AG09309 (cell line): ENCODE data around the gene FHAD1.

ENCODE experiments used
- DNase-seq: peaks from one replicate; pipeline ENCODE4 v3.0.0-alpha.2; 2010; ENCODE audit warnings: low read depth
- H3K4me3 ChIP-seq: 2 replicates; pipeline ENCODE4 v1.5.1; 2011; ENCODE audit warnings: mild to moderate bottlenecking, low read depth, low read length, moderate library complexity; ENCODE audit not compliant: control insufficient read depth
- TF ChIP-seq, protein P1 (sequence below): IDR thresholded peaks from 2 replicates; pipeline ENCODE4 v1.5.1; 2011; ENCODE audit warnings: mild to moderate bottlenecking, low read depth, low read length, inconsistent platforms; ENCODE audit not compliant: insufficient read depth, control insufficient read depth; ENCODE audit errors: missing control alignments

FHAD1 gene

DNA sequence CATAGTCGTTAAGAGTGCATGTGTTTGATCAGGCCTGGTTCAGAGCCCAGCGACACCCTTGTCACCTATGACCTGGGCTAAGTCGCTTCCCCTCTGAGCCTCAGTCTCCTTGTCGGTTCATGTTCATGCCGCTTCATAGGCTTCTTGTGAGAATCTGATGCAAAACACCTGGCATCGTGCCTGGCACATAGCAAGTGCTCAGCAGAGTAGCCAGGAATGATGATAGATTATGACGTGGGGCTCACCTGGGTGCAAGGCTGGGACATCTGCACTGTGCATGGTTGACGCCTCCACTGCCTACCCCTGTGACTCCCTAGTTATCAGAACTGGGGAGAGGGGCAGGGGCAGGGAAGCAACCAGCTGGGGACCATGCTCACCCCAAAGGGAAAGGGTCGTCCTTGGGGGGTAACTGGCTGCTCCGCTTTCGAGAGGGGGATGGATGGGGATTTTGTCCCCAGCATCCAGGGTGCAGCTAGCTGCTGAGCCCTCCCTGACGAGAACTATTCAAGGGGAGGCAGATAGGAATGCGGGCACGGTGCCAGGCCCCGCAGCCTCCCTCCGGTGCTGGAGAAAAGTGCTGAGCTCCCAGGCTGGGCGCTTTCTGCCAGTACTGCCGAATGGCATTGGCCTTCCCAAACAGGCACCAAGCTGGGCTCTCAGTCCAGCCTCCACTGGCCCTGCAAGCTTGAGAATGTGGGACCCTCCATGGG lies 171.9 kb downstream of the FHAD1 start:
- TF ChIP-seq, protein P1, sequence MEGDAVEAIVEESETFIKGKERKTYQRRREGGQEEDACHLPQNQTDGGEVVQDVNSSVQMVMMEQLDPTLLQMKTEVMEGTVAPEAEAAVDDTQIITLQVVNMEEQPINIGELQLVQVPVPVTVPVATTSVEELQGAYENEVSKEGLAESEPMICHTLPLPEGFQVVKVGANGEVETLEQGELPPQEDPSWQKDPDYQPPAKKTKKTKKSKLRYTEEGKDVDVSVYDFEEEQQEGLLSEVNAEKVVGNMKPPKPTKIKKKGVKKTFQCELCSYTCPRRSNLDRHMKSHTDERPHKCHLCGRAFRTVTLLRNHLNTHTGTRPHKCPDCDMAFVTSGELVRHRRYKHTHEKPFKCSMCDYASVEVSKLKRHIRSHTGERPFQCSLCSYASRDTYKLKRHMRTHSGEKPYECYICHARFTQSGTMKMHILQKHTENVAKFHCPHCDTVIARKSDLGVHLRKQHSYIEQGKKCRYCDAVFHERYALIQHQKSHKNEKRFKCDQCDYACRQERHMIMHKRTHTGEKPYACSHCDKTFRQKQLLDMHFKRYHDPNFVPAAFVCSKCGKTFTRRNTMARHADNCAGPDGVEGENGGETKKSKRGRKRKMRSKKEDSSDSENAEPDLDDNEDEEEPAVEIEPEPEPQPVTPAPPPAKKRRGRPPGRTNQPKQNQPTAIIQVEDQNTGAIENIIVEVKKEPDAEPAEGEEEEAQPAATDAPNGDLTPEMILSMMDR: no peak
- no peak overlapping the region for H3K4me3 ChIP-seq
- DNase-seq: no peak

DNA sequence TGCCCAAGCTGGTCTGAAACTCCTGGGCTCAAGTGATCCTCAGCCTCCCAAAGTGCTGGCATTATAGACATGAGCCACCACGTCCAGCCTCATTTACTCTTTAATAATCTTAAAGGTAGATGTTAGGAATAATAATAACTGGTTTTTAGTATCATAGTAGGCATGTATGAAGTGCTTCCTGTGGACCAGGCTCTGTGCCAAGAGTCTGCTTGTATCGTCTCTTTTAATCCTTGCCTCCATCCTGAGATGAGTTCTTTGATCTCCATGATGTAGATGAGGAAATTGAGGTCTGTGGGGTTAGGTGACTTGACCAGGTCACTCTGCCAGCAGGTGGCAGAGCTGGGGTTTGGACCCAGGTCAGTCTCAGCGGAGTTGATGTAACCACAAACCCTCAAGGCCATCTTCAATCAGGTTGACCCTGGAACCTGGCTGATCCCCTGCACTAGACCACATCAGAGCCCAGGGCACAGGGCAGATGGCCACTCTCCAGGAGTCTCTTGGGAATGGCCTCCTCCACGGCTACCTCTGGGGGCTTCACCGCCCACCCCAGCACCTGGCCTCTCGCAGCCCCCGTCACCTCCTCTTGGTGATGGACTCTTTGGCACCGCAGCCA lies 173.9 kb downstream of the FHAD1 start:
- no peak for DNase-seq
- TF ChIP-seq, protein P1: no peak
- no peak overlapping the region for H3K4me3 ChIP-seq

DNA sequence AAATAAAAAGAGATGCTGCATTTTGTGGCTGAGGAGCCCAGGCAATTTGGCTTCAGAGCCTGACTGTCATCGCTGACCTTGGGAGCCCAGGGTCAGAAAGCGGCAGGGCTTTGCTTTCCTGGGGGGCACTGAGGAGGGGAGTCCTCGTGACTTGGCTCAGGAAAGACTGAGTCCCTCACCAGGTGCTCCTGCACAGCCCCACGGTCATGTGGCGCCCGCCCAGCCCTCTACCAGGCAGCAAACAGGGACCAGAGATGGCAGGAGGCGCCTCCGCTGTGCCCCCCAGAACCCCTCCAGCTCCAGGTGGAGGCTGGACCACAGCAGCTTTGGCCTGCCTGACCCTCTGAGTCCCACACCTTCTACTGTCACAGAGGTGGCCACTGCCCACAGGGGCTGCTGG lies 175.8 kb downstream of the FHAD1 start:
- DNase-seq: no peak
- H3K4me3 ChIP-seq: no peak overlapping the region
- TF ChIP-seq, protein P1: no peak

DNA sequence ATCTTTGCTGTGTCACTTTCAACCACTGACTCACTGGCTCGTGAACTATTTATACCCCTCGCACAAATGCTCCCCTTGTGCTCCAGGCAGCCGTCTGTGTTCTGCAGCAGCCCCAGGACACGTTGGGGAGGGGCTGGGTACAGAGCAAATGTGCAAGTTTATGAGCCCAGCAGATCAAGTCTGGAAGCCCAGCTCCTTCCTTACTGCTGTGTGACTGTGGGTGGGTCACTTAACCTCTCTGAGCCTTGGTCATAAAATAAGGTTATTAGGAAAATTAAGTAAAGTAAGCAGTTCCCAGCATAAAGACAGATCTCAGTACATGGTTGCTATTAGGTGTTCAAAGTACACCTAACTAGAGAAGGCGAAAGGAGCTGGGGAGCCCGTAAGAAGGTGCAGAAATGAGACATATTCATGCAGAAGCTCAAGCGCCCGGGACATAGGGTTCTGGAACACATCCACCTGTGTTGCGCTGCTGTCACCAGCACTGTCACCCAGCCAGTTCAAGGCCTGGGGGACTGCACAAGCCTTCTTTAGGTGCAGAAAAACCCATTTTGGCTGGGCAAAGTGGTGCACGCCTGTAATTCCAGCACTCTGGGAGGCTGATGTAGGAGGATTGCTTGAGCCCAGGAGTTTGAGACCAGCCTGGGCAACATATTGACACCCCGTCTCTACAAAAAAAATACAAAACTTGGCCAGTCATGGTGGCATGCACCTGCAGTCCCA lies 176.5 kb downstream of the FHAD1 start:
- no peak overlapping the region for H3K4me3 ChIP-seq
- DNase-seq: no peak
- TF ChIP-seq, protein P1: no peak

DNA sequence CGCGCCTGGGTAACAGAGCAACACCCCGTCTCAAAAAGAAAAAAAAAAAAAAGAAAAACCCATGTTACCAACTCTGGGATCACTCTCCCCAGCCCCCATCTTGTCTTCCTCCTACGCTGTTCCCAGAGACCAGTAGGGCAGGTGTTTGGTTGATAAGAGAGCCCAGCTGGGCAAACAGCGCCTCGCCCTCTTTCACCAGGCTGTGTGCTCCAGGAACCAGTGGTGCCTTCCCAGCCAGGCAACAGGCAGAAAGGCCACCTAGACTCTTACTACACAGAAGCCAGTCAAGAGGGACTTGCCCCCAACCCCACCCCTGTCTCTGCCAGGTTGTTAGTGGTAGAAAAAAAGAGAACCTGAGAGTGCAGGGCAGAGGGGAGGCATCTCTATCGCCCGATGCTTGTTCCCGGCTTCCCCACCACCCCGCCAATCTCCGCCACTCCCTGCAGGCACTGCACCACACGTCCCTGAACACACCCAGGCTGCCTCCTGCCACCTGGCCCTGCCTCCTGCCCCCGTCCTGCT lies 177.2 kb downstream of the FHAD1 start:
- TF ChIP-seq, protein P1: no peak
- no peak for DNase-seq
- no peak overlapping the region for H3K4me3 ChIP-seq

DNA sequence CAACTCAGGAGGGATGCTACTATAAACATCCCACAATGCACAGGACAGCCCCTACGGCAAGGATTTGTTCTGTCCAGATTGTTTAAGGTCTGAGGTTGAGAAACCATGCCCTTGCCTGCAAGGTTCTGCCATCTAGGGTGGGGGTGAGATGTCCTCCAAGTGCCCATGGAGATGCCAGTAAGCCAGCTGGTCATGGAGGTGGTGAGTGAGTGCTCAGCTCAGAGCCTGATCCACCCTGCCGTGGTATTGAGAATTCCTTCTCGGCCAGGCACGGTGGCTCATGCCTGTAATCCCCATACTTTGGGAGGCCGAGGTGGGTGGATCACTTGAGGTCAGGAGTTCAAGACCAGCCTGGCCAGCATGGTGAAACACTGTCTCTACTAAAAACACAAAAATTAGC lies 178.0 kb downstream of the FHAD1 start:
- DNase-seq: no peak
- no peak overlapping the region for H3K4me3 ChIP-seq
- TF ChIP-seq, protein P1: no peak
